Hepatic stellate cell (primary cell): ENCODE results near the gene FMNL2.

Experiments
- DNase-seq: peaks from one replicate; pipeline ENCODE4 v3.0.0; 2011; ENCODE audit warnings: low spot score

The FMNL2 gene

DNA sequence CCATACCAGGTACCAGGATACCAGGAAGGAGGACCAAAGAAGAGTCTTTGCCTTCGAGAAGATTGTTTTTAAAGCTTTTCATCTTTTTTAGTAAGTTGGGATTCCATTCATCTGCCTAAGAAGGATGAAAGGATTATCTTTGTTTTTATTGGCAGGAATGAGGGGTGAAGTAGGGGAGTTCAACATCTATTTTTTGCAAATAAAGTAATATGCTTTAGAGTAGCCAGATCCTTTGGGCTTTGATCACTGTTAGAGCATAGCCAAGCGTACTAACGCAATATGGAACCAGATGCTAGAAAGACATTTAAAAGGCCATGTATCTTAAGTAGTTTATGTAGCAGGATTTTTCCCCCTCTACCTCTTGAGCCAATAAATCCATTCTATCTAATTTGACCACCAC, 249.3 kb downstream of the FMNL2 start:
- DNase-seq, result no peak

DNA sequence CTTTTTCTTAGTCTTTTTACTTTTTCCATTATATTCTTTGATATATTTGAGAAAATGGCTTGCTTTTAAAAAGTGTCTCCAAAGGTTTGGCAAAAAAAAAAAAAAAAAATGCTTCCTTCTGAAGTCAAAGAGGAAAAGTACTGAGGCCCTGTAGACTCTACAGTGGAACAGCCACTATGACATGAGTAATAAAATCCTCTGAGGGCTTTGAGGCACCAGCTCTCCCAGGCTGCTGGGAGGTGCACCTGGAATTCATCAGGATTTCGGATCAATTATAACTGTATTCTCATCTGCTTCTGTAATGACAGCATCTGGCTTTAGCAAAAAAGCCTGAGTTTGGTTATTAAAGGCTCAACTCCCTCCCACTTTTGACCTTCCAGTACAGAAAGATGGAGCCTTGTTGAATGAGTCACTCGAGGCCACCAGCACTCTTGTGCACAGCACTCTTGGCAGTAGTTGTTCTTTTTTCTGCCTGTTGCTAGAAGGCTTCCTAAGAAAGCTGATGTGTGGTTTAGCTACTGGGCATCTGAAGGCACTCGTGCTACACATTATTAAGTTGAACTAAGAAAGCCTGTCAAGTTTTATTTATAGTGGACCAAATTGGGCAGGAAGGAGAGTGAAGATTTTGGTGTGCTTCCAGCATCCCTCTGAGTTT, 251.0 kb downstream of the FMNL2 start:
- DNase-seq, result peak; percentile 60

DNA sequence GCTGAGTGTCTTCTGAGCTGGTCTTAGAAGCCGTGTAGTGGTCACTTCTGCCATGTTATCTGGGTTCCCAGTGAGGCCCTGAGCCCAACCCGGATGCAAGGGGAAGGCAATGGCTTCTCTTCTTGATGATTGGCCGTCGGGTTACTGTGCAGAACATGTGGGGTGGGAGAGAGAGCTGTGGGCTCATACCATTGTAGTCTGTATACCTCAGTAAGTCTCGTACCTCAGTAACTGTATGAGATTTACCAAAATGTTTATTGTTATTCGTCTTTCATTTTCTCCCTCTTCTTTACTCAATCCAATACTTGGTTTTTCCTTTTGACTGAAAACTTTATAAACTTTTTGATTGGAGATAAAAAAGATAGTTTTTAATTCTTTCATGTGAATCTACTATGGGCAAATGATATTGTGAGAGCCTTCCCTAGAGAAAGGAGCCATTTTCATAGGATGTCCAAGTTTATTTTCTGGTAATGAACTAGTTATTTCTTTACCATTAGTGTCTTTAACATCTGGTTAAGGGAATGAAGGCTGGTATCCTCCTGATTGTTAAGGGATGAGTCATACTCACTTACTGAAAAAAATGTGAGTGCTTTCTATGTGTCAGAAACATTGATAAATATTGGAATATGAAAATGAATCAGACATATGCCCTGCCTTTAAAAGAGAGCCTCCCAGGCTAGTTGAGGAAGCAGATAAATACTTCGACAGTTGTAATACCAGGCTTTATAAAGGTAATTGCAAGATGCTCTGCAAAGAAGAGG, 252.4 kb downstream of the FMNL2 start:
- DNase-seq, result no peak

DNA sequence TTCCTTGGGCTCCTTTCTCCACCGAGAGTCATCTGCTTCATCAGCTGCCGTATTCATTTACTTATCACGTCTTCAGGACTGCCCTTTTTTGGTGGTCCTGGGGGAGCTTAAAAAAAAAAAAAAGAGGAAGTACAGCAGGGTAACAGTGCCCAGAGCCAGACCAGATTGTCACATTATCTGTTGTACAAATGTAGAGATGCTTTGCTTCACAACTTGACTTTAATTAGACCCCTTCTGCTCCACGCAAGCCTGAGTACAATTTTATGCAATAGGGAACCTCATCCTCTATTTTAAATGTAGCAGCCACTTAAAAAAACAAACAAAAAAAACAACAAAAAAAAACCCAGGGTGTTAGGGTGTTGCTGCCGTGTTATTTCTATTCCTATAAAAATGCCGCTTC, 254.0 kb downstream of the FMNL2 start:
- DNase-seq, result no peak

DNA sequence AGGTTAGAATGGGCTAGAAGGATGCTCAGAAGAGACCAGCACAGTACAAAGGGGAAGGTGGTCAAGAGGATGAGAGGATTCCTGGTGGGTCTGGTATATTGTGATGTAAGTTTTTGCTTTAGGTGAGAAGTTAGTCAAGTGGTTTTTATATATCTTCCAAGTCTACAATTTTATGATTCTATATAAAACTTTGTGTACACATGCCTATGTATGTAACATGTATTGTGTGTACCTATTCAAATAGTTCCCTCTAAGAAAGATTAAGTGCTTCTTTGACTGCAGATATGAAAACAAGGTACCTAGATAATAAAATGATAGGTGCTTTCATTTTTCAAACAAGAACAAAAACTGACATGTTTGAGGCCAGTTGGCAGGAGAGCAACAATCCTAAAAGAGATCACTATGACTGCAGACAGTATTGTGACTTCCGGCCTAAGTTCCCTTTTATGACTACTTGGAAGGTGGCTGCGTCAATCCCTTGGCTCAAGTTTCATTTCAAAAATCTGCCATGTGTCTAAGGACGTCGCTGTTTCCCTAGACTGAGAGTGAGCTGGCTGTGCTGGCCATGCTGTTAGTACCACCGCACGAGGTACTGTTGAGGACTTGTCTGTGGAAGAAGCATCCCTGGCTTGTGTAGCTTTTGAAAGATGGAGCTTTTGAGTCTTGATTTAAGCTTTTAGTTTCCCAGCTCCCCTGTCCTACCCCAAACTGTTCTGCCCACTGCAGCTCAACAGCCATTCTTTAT, 259.2 kb downstream of the FMNL2 start:
- no peak for DNase-seq

DNA sequence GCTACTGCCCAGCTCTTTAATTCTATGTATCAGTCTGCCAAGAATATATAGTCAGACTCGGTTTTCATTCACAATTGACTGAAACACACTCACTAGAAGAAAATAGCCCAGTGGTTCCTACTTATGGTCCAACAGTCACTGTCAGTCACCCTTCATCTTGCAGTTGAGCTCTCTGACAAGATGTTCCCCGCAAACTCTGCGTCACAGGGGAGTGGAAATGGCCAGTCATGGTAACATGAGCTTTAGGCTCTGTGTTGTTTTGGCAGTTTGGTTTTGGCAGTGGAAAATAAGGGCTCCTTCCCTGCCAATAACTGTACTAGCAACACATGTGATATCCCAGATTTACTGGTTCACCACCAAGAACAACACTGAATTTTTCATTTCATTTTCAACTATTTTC, 259.8 kb downstream of the FMNL2 start:
- DNase-seq, result no peak

DNA sequence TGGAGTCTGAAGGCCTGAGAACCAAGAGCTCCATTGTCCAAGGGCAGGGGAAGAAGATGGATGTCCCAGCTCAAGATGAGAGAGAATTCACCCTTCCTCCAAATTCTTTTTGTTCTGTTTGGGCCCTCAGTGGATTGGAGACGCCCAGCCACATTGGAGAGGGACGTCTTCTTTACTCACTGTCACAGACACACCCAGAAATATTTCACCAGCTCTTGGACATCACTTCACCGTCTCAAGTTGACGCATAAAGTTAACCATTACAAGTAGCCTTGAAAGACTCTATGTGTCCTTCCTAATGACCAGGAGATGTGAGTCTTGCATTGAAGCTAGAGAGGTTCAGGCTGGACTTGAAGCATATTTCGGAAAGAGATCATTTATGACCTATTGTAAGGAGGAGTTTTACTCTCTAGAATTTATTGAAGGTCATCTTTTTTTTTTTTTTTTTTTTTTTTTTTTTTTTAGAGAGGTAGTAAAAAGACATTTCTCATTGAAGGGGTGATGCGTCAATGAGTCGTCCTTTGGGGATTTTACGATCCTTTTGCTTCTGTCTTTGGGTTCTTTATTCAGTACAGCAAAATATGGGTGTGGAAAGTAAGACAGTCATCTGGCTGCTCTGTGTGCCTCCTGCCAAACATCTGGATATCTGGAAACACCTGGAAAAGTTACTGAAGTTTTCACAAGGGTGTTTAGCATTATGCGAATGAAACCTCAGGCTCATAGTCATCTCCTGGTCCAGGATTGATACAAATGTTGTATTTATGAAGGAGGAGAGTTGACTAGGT, 264.2 kb downstream of the FMNL2 start:
- no peak for DNase-seq

DNA sequence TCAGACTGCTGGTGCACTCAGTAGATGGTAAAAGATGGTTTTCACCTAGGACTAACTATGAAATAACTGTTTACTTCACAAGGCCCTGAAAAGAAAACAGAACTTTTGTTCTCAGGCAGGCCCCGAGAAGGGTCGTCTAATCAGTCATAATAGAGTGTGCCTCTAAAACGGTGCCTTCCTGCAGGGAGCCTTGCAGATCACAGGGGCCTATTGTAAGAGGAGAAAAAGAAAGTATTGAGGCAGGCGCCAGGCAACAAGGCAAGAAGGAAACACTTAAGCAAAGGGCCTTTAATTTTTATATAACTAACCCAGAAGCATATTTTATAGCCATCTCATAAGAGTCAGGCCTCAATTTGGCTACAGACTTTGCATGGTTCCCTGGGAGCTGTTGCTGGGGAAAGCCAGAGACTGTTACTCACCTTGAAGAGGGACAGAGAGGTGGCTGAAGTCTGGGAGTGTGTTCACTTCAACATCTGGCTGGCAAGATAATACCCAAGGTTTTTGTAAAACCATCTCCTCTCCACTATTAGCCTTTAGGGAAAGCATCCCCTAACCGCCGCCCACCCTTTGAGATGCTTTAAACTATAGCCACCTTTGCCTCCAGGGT, 265.2 kb downstream of the FMNL2 start:
- no peak for DNase-seq

DNA sequence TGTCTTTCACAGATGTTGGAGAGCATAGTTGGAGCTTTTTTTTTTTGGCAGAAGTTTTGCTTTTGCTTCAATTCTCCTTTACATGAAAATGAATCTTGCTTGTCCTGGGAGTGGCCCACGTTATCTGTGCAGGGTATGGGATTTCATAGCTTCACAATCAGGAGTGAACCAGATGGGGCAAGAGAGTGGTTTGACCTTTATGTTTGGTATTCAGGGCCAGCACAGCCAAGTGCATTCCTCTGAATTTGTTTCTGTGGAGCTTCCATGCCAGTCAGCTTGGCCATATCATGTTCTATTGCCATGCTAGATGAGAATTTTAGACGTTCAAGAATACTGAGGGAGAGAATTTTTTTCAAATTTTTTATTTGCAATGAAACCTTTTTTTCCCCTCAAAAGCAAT, 265.7 kb downstream of the FMNL2 start:
- DNase-seq, result no peak

DNA sequence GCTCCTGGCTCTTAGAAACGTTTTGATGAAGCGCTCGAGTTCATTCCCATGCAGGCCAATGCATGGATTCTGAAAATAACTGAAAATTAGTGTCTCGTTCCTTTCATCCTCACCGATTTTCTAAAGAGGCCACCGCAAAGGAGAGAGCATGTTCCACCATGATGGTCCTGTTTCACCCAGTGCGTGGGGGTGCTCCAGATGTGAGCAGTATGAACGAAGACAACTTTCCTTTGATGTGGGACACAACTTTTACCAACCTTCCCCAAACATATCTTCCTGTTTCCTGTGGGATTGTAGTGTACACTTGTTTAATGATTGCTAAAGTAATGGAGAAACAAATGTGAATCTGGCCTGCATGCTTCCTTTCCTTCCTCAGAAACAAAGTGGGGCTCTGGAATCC, 267.8 kb downstream of the FMNL2 start:
- DNase-seq, result no peak

DNA sequence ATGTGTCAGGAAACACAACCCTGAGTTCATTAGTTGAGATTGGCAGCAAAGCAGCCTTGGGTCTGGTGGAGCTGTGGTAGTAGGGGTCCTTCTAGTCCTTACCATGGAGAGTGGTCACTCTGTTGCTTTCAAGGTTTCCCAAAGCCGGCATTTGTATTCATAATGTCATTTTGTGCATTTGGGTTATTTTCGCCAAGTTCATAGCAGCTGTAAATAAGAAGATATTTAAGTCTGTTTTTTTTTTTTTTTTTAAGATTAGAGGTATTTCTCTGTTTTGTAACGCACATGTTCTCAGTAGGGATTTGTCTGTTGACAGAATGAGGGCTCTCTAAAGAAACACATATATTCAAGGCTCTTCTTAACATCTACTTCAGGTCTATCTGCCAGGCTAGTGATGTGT, 268.2 kb downstream of the FMNL2 start:
- no peak for DNase-seq

DNA sequence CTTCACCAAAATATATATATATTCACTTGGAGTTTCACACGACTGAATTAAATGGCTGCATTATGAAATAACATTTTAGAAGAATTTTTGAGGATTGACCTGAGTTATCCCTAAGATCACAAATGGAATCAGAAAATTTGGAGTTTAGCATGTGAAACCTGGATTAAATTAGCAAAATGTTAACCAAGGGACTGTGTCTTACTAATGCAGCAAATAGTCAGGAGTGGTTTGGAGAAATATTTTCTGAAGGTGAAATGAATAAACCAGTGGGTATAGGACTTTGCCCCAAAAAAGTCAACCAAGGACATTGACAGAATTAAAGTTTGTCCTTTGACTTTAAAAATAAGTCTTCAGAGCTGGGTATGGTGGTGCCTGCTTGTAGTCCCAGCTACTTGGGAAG, 271.1 kb downstream of the FMNL2 start:
- no peak for DNase-seq

DNA sequence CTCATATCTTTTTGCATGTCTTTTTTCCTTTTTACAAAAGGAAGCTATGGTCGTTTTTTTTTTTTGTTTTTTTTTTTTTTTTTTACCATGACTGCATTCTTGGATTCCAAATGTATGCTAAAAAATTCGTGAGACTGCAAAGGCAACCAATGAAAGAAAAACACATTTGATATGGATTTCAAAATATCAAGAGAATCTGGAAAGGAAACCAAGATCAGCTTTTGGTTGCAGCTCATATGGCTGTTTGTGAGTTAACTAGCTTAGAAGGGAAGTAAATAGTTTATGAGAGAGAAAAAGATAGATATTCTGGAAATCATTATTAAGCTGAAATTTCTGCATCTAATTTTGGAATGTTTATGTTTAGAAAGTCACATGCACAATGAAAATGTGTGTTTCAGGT, 272.0 kb downstream of the FMNL2 start:
- no peak for DNase-seq

DNA sequence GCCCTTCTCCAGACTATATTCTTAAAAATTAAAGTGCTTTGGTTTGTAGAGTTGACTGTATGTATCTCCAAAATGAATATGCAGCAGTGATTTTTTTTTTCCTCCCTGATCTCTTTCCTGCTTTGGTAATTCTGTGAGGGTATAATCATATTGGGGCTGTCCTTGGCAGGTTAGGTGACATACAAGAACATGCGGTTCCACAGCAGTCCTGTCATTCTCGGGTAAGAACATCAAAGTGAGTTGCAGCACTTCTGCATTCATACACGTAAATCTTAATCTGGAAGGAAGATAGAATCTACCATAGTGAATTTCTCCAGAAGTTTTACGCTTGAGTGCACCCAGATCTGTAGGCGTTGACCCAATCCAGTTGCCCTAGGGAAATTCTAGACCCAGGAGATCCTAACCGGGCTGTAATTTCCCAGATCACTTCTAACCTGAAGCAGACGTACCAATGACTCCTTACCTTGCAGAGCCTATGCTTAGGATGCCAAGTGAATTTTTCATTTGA, 272.9 kb downstream of the FMNL2 start:
- DNase-seq, result no peak

DNA sequence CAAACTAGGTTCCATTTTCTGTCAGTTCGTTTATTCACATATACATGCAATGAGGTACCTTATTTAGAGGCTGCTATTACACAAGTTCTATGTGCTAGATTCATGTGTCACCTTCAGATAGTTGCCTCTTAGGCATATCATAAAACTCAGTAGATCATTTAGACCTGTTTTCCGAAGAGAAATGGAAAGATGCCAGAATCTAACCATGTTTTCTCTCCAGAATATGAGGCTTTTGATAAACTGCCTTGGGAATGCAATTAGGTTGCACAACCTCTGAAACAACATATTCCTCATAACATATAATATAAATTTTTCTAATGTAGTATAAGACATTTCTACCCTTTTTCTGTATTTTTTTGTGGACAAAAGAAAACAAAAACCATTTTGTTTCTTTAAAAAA, 274.2 kb downstream of the FMNL2 start:
- DNase-seq, result no peak

DNA sequence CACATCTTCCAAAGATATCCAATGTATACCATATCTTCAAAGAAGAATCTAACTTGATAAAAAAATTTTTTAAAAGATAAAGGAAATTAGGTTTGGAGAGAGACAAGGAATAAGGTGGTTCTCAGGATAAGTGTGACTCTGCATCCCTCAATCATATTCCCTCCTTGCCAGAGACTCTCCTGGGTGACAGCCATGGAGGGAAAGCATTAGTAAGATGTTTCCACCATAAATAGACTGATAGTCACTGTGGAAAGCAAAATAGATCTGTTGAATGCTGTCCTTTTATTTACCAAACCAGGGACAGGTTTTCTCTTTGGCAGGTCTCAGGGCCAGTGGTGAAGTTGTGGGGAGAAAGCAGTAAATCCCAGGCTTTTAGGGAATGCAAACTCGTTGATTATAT, 274.7 kb downstream of the FMNL2 start:
- no peak for DNase-seq

DNA sequence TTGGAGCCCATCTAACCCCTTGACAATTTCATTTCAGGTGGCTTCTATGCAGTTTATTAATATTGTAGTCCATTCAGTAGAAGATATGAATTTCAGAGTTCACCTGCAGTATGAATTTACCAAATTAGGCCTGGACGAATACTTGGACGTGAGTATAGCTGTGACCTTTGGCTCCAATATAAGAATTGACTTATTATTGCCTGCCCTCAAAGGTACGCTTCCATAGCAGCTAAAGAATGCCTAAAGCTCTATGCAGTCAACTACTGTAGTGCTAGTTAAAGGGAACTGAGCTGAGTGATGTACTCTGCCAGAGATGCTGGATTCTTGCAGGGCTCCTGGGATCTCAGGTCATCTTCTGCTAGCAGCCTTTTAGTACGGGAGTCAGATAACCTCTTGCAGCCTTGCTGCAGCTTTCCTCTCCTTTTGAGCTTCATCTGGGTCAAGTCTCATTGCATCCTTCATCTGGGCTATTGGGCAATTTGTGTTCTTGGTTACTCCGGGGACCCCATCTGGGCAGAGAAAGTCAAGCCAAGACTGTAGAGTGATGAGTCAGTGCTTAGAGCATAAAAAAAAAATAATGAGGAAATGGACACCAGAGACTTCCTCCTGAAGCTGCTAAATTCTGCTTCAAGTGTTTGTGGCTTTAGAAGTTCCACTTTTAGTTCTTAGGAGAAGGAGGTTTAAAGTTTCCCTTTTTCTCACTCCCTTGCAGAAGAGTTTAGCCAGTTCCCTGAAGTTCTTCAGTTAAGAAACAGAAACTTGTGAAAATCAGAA, 276.7 kb downstream of the FMNL2 start:
- DNase-seq, result no peak

DNA sequence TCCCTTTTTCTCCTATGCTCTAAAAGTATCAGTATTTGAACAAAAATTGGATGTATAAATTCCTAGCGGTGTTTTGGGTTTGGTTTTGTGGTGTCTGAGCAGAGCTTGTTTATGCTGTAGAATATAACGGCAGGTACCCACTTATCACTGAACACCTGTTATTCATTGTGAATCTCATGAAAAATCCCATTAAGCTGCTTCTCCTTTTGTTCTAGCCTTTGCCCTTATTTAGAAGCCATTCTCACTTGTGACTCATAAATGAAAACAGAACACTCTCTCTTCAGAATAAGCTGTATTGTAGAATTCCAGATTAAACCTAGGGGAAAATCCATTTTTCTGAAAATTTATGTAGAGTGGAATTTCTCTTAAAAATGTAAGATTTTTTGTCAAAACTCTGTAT, 278.3 kb downstream of the FMNL2 start:
- no peak for DNase-seq

DNA sequence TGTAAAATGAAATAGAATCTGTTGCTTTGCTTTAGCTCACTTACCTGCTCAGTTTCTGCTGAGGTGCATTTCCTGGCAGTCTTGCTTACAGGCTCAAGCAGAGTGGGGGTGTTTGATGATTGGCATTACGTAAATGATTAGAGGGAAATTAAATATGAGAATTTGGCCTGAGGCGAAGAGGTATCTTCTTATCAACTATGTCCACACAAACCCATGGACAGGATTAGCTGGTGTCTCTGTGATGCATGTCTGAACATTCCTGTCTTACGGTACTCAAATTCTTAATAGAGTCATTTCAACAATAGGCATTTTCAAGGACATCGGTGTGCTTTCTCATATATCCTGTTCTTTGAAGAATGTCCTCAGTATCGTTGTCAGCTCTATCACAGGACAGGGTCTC, 280.2 kb downstream of the FMNL2 start:
- no peak for DNase-seq

DNA sequence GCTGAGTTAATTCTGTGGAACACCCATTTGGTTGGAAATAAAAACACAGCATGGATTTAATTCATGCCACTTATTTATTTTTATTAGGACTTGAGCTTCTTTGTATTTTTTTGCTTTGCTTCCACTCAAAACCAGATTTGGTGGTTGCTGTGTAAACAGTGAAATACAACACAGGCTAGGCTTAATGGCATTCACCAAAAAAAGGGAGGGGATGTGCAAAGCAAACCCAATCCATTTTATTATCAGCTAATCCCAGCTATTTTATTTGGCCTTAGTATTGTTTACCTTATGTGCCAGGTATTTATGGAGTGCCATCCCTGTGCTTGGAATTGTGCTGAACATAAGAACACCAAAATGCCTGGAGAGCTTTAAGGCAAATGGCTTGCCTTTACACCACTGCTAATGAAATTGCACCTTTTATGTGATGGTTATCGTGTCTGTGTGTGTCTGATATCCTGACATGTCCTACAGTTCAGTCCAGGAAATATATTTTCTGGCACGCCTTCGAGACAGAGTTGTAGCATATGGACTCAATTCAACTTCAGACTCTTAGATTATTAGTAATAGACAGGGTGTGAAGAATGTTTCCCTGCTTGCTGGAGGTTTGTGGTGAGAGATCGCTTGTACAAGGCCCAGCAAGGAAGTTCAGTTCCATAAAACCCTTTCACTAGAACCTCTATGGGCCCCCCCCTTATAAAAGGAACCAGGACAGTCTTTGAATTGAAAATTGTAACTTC, 282.6 kb downstream of the FMNL2 start:
- no peak for DNase-seq
